AG09309 (cell line): ENCODE results near the gene ATF6.

Experiments used
- DNase-seq: peaks from one replicate; pipeline ENCODE4 v3.0.0-alpha.2; 2010; ENCODE audit warnings: low read depth
- H3K4me3 ChIP-seq: 2 replicates; pipeline ENCODE4 v1.5.1; 2011; ENCODE audit warnings: mild to moderate bottlenecking, low read depth, low read length, moderate library complexity; ENCODE audit not compliant: control insufficient read depth
- TF ChIP-seq, protein P1 (sequence below): IDR thresholded peaks from 2 replicates; pipeline ENCODE4 v1.5.1; 2011; ENCODE audit warnings: mild to moderate bottlenecking, low read depth, low read length, inconsistent platforms; ENCODE audit not compliant: insufficient read depth, control insufficient read depth; ENCODE audit errors: missing control alignments

ATF6 gene

GRCh38 chr1:161955606-161956005 lies 189.5 kb downstream of the ATF6 start:
- H3K4me3 ChIP-seq = no peak overlapping the region
- no peak for DNase-seq
- TF ChIP-seq, protein P1, sequence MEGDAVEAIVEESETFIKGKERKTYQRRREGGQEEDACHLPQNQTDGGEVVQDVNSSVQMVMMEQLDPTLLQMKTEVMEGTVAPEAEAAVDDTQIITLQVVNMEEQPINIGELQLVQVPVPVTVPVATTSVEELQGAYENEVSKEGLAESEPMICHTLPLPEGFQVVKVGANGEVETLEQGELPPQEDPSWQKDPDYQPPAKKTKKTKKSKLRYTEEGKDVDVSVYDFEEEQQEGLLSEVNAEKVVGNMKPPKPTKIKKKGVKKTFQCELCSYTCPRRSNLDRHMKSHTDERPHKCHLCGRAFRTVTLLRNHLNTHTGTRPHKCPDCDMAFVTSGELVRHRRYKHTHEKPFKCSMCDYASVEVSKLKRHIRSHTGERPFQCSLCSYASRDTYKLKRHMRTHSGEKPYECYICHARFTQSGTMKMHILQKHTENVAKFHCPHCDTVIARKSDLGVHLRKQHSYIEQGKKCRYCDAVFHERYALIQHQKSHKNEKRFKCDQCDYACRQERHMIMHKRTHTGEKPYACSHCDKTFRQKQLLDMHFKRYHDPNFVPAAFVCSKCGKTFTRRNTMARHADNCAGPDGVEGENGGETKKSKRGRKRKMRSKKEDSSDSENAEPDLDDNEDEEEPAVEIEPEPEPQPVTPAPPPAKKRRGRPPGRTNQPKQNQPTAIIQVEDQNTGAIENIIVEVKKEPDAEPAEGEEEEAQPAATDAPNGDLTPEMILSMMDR = no peak

GRCh38 chr1:161956097-161956496 lies 190.0 kb downstream of the ATF6 start:
- peak; percentile 94 for DNase-seq
- TF ChIP-seq, protein P1 = no peak
- no peak overlapping the region for H3K4me3 ChIP-seq

GRCh38 chr1:161956930-161957329 lies 190.8 kb downstream of the ATF6 start:
- TF ChIP-seq, protein P1 = no peak
- no peak for DNase-seq
- no peak overlapping the region for H3K4me3 ChIP-seq

- no peak for DNase-seq
- no peak overlapping the region for H3K4me3 ChIP-seq
- TF ChIP-seq, protein P1 = no peak
Observed at GRCh38 chr1:161958425-161958824, 192.3 kb downstream of the ATF6 start.

DNA sequence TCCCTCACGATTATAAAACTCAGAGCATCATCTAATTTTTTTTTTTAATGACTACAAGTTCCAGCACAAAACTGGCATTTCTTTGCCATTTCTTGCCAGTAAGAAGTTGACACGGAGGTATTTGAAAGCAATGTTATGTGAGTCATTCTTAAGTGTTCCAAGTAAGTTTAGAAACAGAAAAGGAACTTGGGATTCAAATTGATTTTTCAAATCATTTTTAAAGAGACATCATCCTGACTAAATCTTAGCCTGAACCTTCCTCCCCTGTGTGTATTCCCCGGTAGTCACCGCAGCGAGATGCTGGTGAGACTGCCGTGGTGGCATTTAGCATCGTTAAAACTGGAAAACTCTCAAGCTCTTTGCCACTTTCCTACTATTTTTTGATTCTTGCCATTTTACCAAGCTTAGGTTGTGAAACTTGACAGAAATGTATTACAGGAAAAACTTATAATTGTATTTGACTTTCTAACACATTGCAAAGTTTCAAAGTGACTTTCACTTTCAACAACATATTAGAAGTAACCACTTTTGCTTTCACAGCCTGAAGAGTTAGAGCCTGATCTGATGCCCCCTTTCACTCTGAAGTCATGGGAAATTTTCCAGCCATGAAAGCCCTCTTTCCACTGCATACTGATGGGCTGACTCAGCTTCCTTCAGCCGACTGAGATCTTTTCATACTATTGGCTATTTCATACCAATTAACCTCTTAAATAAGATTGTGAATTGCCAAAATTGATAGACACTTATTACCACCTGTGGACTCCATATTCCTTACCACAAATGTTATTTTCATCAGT lies 196.2 kb downstream of the ATF6 start:
- peak; percentile 71 for DNase-seq
- peak overlapping the region; percentile 25 for H3K4me3 ChIP-seq
- TF ChIP-seq, protein P1 = no peak

GRCh38 chr1:161966067-161966466 lies 199.9 kb downstream of the ATF6 start:
- TF ChIP-seq, protein P1 = no peak
- no peak overlapping the region for H3K4me3 ChIP-seq

More at GRCh38 chr1:161966067-161966466, 199.9 kb downstream of the ATF6 start:
- DNase-seq = no peak
